HFF-Myc (cell line): ENCODE measurements around the gene ABI3BP.

Experiments used
- DNase-seq: peaks from one replicate; pipeline ENCODE4 v3.0.0-alpha.2; 2011; ENCODE audit warnings: low read depth; ENCODE audit errors: extremely low read depth
- H3K4me3 ChIP-seq: replicated peaks from 2 replicates; pipeline ENCODE4 v1.5.1; 2011; ENCODE audit warnings: low read depth, mild to moderate bottlenecking, control low read depth, low read length
- TF ChIP-seq, protein P1 (sequence below): IDR thresholded peaks from 2 replicates; pipeline ENCODE4 v1.5.1; 2012; ENCODE audit warnings: mild to moderate bottlenecking, low read depth, low read length, control low read depth; ENCODE audit errors: missing control alignments

The ABI3BP gene

DNA sequence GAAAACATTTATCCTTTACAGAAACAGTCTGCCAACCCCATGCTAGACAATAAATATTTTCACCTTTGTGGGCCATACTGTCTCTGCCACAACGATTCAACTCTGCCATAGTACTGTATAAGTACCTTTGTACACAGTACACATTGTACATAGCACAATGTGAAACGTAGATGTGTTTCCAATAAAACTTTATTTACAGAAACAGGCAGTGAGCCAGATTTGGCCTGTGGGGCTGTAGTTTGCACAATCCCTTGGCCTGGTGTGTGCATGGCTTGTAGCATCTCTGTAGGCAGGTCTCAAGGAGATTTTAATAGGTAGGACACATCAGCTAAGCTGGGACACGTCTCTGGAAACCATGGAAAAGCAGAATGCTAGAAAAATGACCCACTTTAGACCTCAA lies 209.6 kb downstream of the ABI3BP start:
- H3K4me3 ChIP-seq, result no peak overlapping the region
- TF ChIP-seq, protein P1, sequence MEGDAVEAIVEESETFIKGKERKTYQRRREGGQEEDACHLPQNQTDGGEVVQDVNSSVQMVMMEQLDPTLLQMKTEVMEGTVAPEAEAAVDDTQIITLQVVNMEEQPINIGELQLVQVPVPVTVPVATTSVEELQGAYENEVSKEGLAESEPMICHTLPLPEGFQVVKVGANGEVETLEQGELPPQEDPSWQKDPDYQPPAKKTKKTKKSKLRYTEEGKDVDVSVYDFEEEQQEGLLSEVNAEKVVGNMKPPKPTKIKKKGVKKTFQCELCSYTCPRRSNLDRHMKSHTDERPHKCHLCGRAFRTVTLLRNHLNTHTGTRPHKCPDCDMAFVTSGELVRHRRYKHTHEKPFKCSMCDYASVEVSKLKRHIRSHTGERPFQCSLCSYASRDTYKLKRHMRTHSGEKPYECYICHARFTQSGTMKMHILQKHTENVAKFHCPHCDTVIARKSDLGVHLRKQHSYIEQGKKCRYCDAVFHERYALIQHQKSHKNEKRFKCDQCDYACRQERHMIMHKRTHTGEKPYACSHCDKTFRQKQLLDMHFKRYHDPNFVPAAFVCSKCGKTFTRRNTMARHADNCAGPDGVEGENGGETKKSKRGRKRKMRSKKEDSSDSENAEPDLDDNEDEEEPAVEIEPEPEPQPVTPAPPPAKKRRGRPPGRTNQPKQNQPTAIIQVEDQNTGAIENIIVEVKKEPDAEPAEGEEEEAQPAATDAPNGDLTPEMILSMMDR, result no peak
- DNase-seq, result no peak

DNA sequence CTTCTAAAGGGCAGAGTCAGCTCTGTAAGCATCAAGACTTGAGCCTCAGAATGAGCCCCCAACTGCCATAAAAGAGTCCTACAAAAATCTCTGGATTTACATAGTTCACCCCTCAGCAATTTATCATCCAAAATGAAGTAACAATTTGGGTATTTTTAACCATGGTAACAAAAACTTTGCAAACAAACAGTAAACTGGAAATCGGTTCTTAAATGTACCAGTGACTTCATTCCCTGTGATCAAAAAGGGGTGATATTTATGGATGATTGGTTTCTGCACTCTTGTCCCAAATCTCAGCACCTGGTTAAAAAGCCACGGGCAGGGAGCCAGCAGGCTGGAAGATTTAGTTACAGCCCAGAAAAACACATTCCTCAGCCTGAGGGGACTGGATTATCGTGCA lies 210.3 kb downstream of the ABI3BP start:
- no peak for DNase-seq
- TF ChIP-seq, protein P1, result no peak
- H3K4me3 ChIP-seq, result no peak overlapping the region

- no peak for DNase-seq
- TF ChIP-seq, protein P1, result no peak
- H3K4me3 ChIP-seq, result no peak overlapping the region
These were observed 210.9 kb downstream of the ABI3BP start for GRCh38 chr3:100782348-100782747.

GRCh38 chr3:100781301-100781700 lies 211.9 kb downstream of the ABI3BP start:
- TF ChIP-seq, protein P1, result no peak
- H3K4me3 ChIP-seq, result no peak overlapping the region
- no peak for DNase-seq

GRCh38 chr3:100780071-100780622 lies 213.1 kb downstream of the ABI3BP start:
- TF ChIP-seq, protein P1, result no peak
- no peak for DNase-seq
- H3K4me3 ChIP-seq, result no peak overlapping the region

- no peak for DNase-seq
- no peak overlapping the region for H3K4me3 ChIP-seq
- TF ChIP-seq, protein P1, result no peak
These were observed 213.7 kb downstream of the ABI3BP start for GRCh38 chr3:100779480-100779879.

- no peak for DNase-seq
- no peak overlapping the region for H3K4me3 ChIP-seq
- TF ChIP-seq, protein P1, result no peak
These were observed 215.9 kb downstream of the ABI3BP start for GRCh38 chr3:100777271-100777670.
